ENCODE measurements around the gene CDKN1A. TPM values are rescaled to one million over a fixed set of nuclear protein-coding genes. Genes with fewer than 3 reads are reported as not detected.

The CDKN1A gene
- total RNA-seq, 2 donors from 2014 or later, result 311 to 457 TPM

GRCh38 chr6:36706339-36706738 is 27.8 kb downstream of the CDKN1A start:
- H3K4me3 ChIP-seq, result no peak overlapping the region
- no peak for ATAC-seq (ENCODE audit: insufficient number of reproducible peaks, low FRiP score, low read depth)

GRCh38 chr6:36712816-36713215 is 34.3 kb downstream of the CDKN1A start:
- ATAC-seq (ENCODE audit: insufficient number of reproducible peaks, low FRiP score, low read depth), result no peak
- DNase-seq (ENCODE audit: low spot score), result no peak

More at GRCh38 chr6:36706339-36706738, 27.8 kb downstream of the CDKN1A start:
- Histone ChIP-seq H3K27me3 (replicated peaks; ENCODE audit: insufficient read depth) (no peaks in the 10 kb centered on the region), H3K27ac (no peak overlapping the region), H3K9me3 (no peaks in the 10 kb centered on the region), H3K36me3 (no peaks in the 10 kb centered on the region), H3K4me1 (ENCODE audit: control insufficient read depth in 1 of 2, low read depth in 2 of 2) (no peaks in the 10 kb centered on the region)
- DNase-seq (ENCODE audit: low spot score), result no peak
- no peak for TF ChIP-seq CTCF (IDR thresholded peaks at IDR 0.05)

DNA sequence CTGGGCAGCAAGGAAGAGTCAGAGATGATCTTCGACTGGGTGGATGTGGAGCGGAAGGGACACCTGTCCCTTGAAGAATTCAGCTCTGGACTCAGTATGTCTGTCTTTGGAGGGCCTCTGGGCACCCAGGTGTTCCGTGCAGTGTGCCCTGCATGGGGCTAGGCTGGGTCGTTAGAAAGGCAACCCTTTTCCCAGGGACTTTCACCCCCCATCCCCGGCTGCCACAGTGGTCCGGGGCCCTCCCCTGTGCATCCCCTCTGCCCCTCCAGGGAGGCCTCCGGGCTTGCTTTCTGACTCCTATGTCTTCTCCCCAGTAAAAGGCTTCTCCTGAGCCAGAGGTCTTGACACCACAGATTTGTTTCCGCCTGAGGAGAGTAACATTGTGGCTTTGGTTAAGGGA is 35.3 kb downstream of the CDKN1A start:
- H3K9me3 ChIP-seq, result no peaks in the 10 kb centered on the region
- H3K4me1 ChIP-seq (ENCODE audit: control insufficient read depth in 1 of 2, low read depth in 2 of 2), result no peaks in the 10 kb centered on the region
- no peak for TF ChIP-seq CTCF (IDR thresholded peaks at IDR 0.05)
- no peaks in the 10 kb centered on the region for H3K36me3 ChIP-seq
- no peak for ATAC-seq (ENCODE audit: insufficient number of reproducible peaks, low FRiP score, low read depth)
- H3K27ac ChIP-seq, result no peak overlapping the region
- no peak for DNase-seq (ENCODE audit: low spot score)
- no peaks in the 10 kb centered on the region for H3K27me3 ChIP-seq (replicated peaks; ENCODE audit: insufficient read depth)
- no peak overlapping the region for H3K4me3 ChIP-seq

More at GRCh38 chr6:36712816-36713215, 34.3 kb downstream of the CDKN1A start:
- no peaks in the 10 kb centered on the region for H3K4me1 ChIP-seq (ENCODE audit: control insufficient read depth in 1 of 2, low read depth in 2 of 2)
- H3K27ac ChIP-seq, result no peak overlapping the region
- H3K27me3 ChIP-seq (replicated peaks; ENCODE audit: insufficient read depth), result no peaks in the 10 kb centered on the region
- no peak overlapping the region for H3K4me3 ChIP-seq
- H3K36me3 ChIP-seq, result no peaks in the 10 kb centered on the region
- no peak for TF ChIP-seq CTCF (IDR thresholded peaks at IDR 0.05)
- H3K9me3 ChIP-seq, result no peaks in the 10 kb centered on the region

- H3K27me3 ChIP-seq (replicated peaks; ENCODE audit: insufficient read depth), result no peaks in the 10 kb centered on the region
- no peak for DNase-seq (ENCODE audit: low spot score)
- H3K4me1 ChIP-seq (ENCODE audit: control insufficient read depth in 1 of 2, low read depth in 2 of 2), result no peaks in the 10 kb centered on the region
- H3K36me3 ChIP-seq, result no peaks in the 10 kb centered on the region
- no peak for TF ChIP-seq CTCF (IDR thresholded peaks at IDR 0.05)
- no peaks in the 10 kb centered on the region for H3K9me3 ChIP-seq
- no peak overlapping the region for H3K27ac ChIP-seq
- no peak for ATAC-seq (ENCODE audit: insufficient number of reproducible peaks, low FRiP score, low read depth)
- no peak overlapping the region for H3K4me3 ChIP-seq
Measured at GRCh38 chr6:36714511-36714910, 36.0 kb downstream of the CDKN1A start.

DNA sequence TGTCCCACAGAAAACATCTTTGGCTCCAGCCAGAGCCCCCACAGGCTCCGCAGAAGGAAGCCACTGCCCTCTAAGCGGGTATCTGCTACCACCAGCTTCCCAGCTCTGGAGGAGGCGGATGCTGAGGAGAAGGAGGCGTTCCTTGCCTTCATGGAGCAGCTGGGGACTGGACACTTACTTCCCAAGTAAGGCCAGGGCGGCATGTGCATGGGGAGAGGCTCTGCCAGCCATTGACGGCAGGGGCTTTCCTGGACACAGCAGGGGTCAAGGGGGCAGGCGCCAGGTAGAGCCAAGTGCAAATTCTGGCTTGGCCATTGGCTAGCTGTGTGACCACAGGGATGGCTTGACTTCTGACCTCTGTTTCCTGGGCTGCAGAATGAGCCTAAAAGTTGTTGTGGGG is 37.0 kb downstream of the CDKN1A start:
- H3K9me3 ChIP-seq, result no peaks in the 10 kb centered on the region
- no peak for ATAC-seq (ENCODE audit: insufficient number of reproducible peaks, low FRiP score, low read depth)
- no peak for TF ChIP-seq CTCF (IDR thresholded peaks at IDR 0.05)
- no peaks in the 10 kb centered on the region for H3K4me1 ChIP-seq (ENCODE audit: control insufficient read depth in 1 of 2, low read depth in 2 of 2)
- DNase-seq (ENCODE audit: low spot score), result no peak
- no peak overlapping the region for H3K4me3 ChIP-seq
- H3K36me3 ChIP-seq, result no peaks in the 10 kb centered on the region
- H3K27me3 ChIP-seq (replicated peaks; ENCODE audit: insufficient read depth), result no peaks in the 10 kb centered on the region
- no peak overlapping the region for H3K27ac ChIP-seq

Data from thoracic aorta (tissue), 2 donors.